AML-193 (cell line): ENCODE results near the gene C15orf62.

Experiments used
- DNase-seq, 2 experiments: peaks; one replicate each; lab custom pipeline; 2025; lab: John Stamatoyannopoulos, UW

Gene C15orf62

DNA sequence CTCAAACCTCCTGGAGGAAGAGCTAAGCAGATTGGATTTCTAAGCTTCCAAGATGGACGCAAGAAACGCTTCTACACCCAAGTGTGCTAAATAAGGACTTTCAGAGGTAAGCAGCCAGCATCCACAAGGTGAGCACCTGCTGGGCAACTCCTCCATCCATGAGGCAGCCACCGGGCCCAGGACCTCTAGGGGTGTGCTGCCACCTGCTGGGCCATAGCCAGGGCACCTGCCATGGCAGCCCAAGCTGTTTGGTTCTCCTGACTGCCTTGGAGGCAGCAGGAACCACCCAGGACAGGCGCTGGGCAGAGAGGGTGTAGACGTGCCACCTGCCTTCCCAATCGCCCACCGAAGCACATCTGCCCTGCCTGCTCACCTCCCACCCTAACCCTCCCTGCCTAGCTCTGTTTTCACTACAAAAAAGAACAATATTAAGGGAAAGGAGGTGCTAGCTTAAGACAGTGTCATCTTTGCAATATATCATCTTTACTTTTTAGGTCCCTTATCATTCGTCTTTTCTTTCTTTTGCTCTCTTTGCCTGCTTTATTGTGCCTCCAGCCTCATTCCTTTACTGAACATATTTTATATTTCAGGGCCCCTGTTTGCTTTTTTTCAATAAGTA lies 12.9 kb downstream of the C15orf62 start:
- DNase-seq, result peak; percentile 33 to 44

DNA sequence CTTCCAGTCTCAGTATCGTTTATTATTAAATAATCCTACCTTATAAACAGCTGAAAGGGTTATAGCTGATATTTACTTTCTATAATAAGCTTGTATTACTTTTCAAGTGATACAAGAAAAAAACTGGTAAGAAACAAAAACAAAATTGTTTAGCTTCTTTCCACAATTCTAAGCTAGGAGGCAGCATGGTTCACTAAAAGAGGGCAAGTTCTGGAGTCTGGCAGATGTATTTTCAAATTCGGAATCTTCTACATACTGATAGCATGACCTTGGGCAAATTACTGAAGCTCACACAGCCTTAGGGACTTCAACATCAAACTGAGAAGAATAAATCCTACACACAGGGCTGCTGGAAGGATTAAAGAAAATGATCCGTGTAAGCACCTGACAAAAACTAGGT lies 15.4 kb downstream of the C15orf62 start:
- no peak for DNase-seq

DNA sequence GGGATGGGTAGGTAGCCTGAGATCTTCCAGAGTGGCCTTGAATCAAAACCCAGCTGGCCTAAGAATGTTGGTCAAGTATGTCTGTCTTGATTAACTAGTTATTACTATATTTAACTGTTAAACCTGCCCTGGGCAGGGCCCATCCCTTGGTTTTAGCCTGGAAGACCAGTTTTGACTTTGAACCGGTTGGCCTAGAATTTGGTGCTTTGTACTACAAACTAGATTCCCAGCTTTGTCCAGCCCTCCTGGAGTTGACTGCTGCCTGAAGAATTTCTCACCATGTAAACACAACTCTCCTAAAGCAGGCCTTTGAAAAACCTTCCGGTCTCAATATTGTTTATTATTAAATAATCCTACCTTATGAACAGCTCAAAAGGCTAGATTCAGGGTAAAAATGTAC lies 16.0 kb downstream of the C15orf62 start:
- DNase-seq, result no peak

DNA sequence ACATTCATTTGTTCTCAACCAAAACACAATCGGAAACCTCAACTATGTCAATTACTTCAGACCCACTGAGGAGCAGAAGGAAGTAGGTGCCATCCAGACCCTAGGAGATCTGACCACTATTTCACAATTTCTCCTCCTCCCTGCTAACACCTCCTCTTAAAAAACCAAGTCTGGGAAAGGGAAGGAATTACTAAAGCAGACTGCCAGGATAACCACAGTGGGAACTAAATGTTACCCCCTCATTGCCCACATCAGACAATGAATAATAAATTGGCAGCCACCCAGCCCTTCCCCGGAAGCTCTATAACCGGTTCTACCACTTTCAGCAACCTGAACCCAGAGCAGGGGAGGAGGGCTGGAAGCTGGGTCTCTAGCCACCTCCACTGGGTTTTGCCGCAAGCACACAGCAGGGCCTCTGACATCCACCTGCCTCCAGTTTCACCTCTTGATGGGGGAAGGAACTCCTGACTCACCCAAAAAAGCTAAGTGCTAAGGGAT lies 17.6 kb downstream of the C15orf62 start:
- DNase-seq, result peak; percentile 74

DNA sequence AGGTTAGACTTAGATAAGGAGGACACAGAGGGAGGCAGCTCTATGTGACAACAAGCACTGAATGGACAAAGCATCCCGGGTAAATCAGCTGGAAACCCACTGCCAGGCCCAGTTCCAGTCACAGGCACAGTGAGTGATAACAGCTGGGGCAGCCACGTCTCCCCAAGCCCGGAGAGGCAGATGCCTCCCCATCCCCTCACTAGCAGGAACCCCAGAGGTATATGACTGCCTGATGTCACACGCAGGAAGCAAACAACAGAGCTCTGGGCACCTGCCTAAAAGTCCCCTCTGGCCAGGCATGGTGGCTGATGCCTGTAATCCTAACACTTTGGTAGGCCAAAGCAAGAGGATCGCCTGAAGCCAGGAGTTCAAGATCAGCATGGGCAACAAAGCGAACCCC lies 18.2 kb downstream of the C15orf62 start:
- no peak for DNase-seq

DNA sequence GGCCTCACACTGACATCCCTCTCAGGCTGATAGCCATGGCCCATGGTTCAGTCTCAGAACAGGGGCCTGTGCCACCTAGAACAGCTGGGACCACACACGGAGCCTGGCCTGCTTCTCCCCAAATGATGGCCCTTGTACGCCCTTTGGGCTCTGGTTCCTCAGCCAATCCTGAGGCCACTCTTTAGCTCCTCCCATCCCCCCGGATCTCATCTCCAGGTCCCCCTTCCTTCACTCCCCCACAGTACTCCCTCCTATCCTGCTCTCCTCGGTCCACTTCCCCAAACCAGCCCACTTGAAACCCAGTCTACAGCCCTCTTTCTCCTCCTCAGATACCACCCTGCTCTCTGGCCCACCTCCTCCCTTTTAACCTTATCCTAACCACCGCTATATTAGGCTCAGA lies 19.3 kb downstream of the C15orf62 start:
- DNase-seq, result no peak

DNA sequence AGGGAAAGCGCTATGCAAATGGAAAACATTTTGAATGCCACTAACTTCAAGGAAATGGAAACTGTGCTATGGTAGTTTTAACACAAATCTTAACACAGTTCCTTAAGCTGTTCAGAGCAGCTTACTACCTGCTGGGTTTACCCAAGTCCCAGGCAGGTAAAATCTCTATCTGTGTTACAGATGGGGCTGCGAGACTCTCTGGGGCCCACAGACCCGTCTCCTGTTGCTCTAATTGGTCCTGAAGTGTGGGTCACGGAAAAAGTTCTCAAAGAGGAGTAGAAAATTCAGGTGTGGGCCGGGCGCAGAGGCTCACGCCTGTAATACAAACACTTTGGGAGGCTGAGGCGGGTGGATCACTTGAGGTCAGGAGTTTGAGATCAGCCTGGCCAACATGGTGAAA lies 20.2 kb downstream of the C15orf62 start:
- DNase-seq, result no peak

DNA sequence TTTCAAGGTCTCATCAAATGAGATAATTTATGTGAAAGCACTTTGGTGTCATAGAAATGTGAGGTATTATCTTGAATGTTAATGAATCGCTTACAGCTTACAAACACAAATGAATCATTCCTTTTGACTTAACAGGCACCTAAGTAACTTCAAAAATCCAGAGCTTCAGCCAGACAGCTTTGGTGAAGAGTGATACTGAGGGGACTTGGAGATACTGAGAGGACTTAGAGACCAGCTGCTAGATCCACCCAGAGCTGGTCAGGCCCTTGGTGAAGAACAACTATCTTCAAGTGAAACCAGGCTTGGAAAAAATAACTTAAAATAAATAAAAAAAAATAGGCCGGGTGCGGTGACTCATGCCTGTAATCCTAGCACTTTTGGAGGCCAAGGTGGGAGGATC lies 20.9 kb downstream of the C15orf62 start:
- no peak for DNase-seq

DNA sequence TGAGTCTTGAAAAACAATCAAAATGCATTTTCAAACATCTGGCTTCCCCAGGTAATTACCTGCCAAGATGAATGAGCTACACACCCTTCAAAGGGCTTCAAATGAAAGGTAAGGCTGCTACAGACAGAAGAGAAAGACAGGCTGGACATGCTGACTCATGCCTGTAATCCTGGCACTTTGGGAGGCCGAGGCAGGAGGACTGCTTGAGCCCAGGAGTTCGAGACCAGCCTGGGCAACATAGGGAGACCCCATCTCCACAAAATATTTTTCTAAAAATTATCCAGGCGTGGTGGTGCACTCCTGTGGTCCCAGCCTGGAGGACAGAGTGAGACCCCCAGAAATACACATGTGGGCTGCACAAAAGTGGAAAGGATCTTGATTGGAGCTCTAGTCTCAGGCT lies 22.6 kb downstream of the C15orf62 start:
- no peak for DNase-seq

DNA sequence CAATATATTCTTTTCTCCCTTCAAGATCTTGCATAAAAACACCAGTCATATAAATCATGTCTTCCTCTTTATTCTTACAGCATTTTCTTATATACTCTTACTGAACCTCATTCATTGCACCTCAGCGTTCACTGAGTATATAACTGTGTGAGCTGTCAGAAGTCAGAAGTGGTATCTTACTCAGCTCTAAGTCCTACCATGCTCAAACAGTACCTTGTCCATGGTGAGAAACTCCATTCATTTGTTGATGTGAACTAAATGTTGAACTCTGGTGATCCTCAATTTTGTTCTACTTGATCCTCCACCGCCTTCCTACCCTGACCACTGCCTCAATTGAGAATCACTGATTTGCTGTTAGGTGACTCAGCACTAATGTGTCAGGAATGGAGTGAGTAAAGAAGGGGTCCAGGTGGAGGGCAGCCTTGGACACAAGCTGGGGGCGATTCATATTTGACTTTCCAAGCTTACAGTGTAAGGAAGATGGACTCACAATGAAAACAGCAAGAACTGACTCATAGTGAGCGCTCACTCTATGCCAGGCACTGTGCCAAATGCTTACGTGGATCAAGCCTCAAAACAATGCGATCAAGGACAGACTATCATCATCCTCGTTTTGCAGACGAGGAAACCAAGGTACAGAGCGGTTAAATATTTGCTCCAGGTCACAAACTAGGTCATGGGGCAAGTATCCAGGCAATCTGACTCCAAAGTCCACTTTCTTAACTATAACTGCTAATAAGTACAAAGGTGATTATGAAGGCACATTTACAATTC lies 23.6 kb downstream of the C15orf62 start:
- DNase-seq, result no peak

DNA sequence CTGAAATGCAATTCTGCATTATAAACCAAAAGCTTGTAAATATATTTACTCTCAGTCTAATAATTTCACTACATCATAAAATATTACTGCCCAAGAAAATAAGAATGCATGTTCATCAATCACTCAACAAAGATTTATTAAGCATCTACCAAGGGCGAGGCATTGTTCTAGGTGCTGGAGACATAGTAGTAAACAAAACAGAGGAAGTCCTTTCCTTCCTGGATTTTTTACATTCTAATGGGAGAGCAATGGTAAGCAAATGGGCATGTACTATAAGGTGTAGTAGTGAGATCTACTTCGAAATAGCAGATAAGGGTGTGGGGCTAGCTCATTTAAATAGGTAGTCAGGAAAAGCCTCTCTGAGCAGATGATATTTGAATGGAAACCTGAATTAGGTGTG lies 26.3 kb downstream of the C15orf62 start:
- no peak for DNase-seq

DNA sequence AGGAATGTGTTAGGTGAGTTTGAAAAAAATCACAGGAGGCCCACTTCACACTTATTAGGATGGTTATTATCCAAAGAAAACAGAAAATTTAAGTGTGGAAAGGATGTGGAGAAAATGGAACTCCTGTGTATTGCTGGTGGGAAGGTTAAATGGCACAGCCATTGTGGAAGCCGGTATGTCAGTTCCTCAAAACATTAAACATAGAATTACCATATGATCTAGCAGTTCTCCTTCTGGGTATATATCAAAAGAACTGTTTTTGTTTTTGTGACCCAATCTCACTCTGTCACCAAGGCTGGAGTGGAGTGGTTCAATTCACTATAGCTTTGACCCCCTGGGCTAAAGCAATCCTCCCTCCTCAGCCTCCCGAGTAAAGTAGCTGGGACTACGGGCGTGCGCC lies 26.7 kb downstream of the C15orf62 start:
- DNase-seq, result peak in 1 of 2 experiments; percentile 8

DNA sequence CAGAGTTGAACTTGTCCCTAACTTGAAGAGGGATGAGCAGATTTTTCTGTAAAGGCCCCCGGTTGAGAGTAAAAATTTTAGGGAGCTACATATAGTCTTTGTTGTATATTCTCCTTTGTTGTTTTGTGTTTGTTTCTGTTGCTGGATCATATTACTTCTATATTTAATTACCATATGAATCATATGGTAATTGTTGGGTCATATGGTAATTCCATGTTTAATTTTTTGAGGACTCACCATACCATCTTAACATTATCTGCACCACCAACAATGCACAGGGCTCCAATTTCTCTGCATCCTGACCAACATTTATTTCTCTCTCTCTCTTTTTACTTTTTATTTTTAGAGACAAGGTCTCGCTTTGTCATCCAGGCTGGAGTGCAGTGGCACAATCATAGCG lies 29.7 kb downstream of the C15orf62 start:
- DNase-seq, result no peak

DNA sequence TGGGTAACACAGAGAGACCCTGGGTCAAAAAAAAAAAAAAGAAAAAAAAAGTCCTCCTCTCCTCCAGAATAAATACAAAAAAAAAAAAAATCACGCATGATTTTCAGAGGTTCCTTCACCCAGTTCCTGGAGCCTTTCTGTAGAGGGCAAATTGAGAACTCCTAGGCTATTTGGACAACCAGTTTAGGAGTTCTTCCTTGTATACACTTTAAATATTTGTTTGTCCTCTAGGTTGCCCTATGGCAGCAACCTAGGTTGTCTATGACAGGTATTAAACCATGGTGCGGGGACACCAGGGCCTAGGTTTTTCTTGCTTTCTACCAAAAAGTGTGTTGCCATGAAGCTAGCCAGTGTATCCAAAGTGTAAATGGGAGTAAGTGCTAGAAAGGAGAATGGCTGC lies 33.3 kb downstream of the C15orf62 start:
- no peak for DNase-seq

DNA sequence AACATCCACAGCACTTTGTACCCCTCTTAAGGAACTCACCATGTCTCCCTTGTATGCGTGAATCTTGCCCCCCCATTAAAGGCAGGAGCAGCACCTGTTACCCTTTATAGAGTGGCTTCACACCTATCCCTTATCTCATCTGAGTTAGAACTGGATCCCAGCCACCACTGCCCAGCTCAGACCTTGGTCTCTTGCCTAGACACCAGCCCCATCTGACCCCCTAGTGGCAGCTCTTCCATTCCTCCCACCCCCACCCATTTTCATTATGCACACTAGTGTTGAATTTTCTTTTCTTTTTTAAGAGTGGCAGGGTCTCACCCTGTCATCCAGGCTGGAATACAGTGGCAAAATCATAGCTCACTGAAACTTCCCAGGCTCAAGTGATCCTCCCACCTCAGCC lies 33.9 kb downstream of the C15orf62 start:
- DNase-seq, result no peak

DNA sequence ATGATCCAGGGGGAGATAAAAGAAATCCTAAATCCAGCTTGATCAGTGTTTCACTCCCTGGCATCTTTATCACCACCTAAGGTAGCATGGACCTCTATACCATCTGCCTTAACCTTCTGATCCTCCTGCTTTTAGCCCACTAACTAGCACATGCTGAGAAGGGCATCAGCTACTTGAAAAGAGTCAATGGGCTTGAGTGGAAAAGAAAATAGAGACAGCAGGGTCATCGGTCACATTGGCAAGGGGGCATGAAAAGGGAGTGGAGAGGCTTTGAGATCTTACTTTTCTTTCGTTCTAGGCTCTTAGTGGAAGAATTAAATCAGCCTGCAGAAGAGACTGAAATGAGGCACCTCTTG lies 36.9 kb downstream of the C15orf62 start:
- no peak for DNase-seq

DNA sequence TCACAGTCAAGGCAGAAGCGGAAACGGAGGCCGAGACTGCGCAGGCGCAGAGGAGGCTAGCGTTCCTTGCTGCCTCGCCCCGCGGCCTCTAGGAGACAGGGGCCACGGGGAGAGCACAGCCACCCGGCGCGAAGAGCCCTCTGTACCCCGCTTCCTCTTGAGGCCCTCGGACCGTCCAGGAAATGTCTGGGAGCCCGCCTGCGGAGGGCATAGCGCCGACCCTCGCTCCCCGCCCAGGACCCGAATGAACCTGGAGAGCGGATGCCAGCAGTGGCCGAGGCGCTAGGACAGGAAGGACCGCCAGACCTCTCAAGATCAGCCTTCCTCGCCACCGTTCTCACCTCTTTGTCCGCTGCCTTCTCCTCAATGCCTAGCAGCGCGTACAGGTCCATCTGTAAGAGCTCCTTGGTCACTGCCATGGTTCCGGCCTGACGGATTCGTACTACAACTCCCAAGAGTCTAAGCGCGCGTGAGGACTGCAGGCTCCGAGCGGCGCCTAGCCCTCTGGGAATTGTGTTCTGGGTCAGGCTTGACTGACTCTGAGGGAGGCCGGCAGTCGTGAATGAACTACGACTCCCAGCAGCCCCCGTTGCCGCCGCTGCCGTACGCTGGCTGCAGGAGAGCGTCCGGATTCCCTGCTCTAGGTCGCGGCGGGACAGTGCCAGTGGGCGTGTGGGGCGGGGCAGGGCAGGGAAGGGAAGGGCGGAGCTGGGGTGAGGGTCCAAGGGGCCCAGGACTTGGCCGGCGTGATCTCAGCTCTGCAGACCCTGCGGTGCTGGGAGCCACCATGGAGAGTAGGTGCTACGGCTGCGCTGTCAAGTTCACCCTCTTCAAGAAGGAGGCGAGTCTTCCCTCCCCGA lies 37.5 kb downstream of the C15orf62 start, which contains the start of the genes DNAJC17 and ZFYVE19:
Gene DNAJC17 (minus strand): TSS at position 446 of the 860 bp plus-strand sequence. CDS start 27 bp downstream, at position 419.
Gene ZFYVE19 (plus strand): TSS at position 62 of the 860 bp plus-strand sequence. CDS start 501 bp downstream, at position 563.
- peak; percentile 95 to 97 for DNase-seq

DNA sequence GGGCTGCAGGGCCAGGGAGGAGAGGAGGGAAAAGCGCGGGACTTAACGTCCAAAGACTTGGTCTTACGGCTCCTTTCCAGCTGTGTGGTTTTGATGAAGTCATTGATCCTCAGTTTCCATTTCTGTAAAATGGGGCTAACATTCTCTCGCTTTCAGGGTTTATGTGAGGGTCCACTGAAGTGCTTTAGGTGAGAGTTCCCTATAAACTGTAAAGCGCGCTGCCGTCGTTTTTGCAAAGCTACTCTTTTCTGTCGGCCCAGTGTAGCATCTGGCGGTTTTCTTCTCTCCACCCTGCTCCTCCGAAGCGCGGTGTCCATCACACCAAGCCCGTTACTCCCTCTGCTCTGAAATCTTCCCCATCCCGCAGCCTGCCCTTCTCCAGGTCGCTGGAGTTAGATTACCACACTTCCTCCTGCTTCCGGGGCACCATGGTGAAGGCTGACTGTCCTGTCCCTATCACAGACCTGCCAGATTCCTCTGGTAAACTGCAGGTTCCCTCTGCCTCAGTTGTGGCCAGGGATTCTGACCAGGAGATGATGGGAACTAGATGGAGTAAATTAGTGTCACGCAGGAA lies 38.2 kb downstream of the C15orf62 start:
- DNase-seq, result no peak

DNA sequence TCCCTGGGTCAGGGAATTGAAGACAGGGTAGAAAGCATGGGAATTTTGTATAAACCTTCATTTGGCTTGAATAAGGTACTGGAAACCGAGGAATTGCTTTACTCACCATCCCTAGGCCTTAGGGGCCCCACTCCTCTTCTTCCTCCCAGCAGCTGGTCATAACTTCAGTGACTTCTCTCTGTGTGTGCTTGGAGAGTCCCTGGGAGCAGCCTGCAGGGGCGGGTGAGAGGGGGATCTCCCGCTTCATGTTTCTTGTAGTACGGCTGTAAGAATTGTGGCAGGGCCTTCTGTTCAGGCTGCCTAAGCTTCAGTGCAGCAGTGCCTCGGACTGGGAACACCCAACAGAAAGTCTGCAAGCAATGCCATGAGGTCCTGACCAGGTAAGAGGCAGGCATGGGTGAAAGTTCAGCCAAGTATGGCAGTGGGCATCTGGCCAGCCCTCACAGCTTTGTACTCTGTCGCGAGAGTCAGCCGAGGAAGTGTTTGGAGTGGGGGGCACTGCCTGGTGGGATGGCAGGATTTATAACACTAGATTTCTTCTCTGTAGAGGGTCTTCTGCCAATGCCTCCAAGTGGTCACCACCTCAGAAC lies 39.2 kb downstream of the C15orf62 start:
- no peak for DNase-seq

DNA sequence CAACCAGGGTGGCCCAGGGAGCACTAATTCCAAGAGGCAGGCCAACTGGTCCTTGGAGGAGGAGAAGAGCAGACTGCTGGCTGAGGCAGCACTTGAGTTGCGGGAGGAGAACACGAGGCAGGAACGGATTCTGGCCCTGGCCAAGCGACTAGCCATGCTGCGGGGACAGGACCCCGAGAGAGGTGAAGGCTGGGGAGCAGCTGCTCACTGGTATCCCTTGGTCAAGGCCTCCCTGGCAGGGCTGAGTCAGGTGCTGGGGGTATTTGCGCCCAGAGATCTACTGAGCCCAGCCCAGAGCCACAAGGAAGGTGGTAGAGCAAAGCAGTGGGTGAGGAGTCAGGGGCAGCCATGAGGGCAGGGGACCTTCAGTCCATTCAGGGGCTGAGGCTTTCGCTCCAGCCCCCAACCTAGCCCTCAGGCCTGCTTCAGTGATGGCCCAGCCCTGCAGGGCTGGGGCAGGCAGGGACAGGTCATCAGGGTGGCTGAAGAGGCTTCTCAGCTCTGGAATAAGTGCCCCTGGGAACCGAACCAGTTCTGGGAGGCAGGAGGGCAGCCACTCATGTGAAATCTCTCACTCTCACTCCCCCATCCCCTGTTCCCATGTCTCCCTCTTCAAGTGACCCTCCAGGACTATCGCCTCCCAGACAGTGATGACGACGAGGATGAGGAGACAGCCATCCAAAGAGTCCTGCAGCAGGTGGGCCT lies 43.1 kb downstream of the C15orf62 start:
- DNase-seq, result no peak

DNA sequence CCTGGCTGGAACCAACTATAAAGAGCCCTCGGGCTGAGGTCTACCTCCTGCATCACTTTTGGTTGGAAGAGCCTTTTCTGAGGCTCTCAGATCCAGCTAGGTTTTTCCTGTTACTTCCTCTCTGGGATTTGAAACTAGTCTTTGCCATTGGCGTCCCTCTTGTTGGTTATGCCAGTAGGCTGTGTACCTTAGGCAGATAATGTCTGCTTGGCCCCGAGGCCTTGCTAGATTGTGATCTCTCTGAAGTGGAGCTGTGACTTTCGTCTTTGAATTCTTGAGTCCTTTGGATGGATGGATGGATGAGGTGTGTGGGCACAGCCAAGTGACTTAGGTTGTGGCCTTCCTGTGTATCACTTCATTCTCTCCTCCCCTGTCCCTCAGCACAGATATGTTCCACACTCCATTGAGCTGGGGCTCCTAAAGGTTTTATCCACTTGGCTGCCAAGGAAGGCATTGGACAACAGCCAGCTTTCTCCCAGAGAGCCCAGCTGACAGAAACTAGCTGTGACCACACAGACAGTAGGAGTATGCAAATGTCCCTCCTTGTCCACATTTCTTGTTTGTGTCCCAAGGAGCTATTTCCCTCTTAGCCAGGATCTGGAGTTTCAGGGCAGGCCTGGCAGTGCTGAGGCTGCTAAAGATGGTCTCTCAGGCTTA lies 45.4 kb downstream of the C15orf62 start:
- DNase-seq, result no peak
